ENCODE data around the gene ANAPC2.

The ANAPC2 gene

DNA sequence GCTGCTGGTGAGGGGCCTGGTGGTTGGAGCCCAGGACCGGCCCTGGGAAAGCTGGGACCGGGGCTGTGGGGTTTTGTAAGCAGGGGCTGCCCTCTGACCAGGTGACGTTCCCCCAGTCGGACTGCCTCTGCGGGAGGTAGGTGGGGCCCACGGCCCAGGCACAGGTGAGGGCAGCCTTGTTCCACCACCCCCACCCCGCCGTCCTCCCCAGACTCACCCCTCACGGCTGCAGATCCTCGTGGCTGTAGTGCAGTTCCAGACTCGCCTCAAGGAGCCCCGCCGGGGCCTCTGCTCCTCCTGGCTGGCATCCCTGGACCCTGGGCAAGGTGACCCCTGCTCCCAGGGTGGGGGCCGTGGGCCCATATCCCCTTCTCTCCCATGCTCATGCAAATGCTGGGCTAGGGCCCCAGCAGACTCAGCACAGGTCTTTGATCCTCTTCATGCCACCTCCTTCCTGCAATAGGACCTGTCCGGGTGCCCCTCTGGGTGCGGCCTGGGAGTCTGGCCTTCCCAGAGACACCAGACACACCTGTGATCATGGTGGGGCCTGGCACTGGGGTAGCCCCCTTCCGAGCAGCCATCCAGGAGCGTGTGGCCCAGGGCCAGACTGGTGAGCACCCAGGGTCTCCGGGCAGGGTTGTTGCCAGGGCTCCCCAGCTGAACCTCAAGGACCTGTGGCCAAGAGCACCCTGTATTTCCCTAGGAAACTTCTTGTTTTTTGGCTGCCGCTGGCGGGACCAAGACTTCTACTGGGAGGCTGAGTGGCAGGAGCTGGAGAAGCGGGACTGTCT lies 27.0 kb upstream of the ANAPC2 start:
- DNase-seq (ENCODE audit: low spot score), result no peak

DNA sequence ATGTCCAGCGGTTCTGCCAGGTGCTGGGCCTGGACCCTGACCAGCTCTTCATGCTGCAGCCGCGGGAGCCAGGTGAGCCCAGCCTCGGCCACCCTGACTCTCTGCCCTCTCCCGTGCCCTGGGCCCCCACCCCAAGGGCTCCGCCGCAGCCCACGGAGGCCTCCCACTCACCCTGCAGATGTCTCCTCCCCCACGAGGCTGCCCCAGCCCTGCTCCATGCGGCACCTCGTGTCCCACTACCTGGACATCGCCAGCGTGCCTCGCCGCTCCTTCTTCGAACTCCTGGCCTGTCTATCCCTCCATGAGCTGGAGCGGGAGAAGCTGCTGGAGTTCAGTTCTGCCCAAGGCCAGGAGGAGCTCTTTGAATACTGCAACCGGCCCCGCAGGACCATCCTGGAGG lies 26.3 kb upstream of the ANAPC2 start:
- no peak for DNase-seq (ENCODE audit: low spot score)

DNA sequence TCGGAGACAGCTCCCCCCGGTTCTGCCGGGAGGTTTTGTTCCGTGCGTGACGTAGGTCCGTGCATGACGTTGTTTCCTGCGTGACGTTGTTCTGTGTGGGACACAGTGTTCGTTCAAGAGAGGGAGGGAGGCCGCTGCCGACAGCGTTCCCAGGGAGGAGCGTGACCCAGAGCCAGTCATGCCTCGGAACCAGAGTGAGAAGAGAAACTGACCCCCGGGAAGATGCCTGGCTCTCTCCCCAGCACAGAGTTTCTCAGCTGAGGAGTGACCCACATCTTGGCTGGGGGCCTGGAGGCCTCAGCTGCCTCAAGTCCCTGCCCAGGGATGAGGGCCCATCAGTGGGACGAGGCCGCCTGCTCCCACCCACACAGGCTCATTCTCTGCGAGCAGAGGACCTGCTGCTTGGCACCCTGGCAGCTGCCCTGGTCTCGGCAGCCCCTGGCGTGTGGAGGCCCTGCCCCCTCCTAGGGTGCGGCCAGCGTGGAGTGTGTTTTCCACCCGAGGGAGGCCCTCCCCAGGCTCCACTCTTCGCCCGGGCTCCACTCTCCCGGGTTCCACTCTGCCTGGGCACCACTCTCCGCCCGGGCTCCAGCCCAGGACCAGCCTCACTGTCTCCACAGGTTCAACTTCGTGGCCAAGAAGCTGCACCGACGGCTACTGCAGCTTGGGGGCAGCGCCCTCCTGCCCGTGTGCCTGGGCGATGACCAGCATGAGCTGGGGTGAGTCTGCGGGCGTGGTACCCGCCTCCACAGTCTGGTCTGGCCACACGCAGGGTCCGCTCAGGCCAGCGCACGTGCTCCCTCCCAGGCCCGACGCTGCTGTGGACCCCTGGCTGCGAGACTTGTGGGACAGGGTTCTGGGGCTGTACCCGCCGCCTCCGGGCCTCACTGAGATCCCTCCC lies 25.1 kb upstream of the ANAPC2 start:
- DNase-seq (ENCODE audit: low spot score), result no peak

DNA sequence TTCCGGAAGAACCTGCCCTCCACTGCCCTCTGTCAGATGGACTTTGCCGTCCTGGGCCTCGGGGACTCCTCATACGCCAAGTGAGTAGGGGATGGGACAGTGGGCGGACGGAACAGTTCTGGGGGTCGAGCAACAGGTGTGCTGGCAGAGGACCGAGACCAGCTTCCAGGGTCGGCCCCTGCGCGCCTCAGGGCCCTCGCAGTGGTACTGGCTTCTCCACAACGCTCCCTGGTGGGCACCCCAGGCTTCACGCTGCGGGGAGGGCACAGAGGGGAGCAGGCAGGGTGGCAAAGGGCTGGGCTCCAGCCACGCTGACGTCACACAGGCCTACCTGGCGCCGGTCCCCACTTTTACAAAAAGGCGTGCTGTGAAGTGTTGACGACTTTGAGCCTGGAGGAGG lies 24.2 kb upstream of the ANAPC2 start:
- no peak for DNase-seq (ENCODE audit: low spot score)

DNA sequence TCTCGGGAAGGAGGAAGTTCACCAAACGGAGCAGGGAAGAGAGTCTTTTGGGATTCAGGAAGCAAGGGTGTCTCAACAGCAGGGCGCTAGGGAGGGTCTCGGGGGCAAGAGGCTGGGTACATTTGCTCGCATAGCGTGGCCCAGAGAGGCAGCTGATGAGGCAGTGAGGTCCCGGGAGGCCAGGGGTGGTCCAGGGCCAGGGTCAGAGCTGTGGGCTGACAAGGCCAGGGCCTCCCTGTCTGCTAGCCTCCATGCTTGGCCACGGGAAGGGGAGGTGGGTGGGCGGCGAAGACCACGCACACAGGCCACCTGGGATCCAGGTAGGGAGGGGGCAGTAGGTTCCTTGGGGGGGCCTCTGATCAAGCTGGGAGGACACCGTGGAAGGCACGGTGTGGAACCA lies 23.2 kb upstream of the ANAPC2 start:
- no peak for DNase-seq (ENCODE audit: low spot score)

DNA sequence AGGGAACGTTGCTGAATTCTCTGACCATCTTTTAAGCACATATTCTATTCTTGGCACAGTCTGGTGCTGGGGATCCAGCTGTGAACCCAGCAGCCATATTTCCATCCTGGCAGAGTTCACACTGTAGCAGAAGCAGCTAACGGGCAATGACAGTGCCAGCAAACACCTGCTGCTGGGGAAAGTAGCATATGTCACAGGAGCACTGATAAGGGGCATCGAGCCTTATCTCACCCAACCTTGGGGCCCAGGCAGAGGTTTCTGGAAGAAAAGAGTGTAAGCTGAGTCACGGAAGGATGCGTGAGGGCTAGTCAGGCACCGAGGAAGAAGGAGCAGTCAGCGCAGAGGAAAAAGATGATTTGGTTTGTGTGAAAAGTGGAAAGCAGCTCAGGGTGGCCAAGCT lies 18.2 kb upstream of the ANAPC2 start:
- no peak for DNase-seq (ENCODE audit: low spot score)

DNA sequence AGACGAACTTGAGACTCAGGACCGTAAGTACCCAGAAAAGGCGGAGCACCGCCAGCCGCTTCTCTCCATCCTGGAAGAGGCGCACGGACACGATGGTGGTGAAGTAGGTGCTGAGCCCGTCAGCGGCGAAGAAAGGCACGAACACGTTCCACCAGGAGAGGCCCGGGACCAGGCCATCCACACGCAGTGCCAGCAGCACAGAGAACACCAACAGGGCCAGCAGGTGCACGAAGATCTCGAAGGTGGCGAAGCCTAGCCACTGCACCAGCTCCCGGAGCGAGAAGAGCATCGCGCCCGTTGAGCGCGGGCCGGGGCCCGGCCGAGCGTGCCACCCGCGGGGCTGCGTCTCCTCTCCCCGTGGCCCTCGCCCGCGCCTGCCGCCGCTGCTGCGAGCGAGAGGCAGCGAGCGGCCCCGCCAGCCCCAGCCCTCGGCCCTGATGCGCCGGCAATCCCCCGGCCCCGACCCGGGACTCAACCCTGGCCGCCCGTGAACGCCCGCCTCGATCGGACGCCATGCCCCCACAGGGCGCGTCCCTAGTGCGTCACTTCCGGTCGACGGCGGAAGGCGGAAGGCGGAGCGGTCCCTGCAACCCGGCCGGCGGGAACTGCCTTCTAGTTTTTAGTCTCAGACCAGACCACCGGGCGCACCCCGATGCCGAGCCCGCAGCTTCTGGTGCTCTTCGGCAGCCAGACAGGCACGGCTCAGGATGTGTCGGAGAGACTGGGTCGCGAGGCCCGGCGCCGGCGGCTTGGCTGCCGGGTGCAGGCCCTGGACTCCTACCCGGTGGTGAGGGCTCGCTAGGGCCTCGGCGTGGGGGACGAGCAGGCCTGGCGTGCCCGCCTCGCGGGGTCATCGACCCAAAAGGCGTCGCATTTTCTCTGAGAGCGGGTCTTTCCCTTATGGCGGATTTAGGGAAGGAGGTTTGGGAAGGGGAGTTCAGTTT lies 17.0 kb upstream of the ANAPC2 start, which contains the start of the genes NDOR1 and TMEM203:
NDOR1 (plus strand) TSS at position 575 of the 944 bp plus-strand sequence; CDS start at position 653, 78 bp downstream.
TMEM203 (minus strand) TSS at position 523 of the 944 bp plus-strand sequence; CDS start at position 289, 234 bp downstream.
- peak; percentile 88 for DNase-seq (ENCODE audit: low spot score)

DNA sequence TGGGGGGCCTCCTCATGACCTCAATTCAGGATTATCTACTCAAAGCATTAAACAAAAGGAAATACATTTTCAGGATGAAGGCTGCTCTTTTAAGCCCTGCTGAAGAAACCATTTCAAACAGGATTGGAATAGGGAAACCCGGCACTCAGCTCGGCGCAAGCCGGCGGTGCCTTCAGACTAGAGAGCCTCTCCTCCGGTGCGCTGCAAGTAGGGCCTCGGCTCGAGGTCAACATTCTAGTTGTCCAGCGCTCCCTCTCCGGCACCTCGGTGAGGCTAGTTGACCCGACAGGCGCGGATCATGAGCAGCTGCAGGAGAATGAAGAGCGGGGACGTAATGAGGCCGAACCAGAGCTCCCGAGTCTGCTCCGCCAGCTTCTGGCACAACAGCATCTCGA lies 16.4 kb upstream of the ANAPC2 start:
- no peak for DNase-seq (ENCODE audit: low spot score)

DNA sequence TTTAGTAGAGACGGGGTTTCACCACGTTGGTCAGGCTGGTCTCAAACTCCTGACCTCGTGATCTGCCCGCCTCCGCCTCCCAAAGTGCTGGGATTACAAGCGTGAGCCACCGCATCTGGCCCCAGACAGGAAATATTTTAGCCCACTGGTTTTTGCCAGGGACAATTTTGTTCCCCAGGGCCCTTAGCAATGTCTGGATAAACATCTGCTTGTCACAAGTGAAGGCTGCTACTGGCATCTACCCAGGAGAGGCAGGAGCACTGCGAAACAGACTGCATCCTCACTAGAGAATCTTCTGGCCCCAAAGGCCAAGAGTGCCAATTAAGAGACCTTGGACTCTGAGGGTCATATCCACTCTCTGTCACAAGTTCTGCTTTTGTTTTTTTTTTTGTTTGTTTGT lies 14.6 kb upstream of the ANAPC2 start:
- DNase-seq (ENCODE audit: low spot score), result no peak

DNA sequence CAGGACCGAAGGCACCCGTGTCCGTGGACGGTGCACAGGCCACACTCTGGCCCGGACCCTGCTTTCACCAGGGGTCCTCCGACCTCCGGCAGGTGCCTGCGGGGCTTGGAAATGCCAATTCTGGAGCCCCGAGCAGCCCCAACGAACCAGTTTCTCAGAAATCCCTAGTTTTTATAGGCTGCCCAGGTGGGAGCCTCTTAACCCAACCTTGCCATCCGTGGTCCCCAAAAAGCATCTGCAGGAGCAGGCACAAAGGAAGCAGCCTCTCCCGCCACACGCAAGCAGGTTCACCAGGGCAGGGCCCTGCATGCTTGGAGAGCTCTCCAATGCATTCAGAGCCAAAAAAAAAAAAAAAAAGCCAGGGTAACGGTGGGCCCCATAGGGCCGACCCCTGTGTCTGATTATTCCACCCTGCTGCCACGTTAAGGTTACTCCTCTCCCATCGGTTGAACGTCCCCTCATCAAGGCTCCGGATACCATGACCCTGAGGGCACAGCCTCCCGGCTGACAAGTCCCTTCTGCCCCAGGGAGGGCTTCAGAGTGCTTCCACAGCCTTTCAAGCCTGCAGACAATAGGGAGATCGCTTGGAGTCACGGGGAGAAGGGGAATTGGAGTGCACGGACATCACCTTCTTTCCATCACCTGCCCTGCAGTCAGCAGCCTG lies 13.0 kb upstream of the ANAPC2 start:
- DNase-seq (ENCODE audit: low spot score), result no peak

DNA sequence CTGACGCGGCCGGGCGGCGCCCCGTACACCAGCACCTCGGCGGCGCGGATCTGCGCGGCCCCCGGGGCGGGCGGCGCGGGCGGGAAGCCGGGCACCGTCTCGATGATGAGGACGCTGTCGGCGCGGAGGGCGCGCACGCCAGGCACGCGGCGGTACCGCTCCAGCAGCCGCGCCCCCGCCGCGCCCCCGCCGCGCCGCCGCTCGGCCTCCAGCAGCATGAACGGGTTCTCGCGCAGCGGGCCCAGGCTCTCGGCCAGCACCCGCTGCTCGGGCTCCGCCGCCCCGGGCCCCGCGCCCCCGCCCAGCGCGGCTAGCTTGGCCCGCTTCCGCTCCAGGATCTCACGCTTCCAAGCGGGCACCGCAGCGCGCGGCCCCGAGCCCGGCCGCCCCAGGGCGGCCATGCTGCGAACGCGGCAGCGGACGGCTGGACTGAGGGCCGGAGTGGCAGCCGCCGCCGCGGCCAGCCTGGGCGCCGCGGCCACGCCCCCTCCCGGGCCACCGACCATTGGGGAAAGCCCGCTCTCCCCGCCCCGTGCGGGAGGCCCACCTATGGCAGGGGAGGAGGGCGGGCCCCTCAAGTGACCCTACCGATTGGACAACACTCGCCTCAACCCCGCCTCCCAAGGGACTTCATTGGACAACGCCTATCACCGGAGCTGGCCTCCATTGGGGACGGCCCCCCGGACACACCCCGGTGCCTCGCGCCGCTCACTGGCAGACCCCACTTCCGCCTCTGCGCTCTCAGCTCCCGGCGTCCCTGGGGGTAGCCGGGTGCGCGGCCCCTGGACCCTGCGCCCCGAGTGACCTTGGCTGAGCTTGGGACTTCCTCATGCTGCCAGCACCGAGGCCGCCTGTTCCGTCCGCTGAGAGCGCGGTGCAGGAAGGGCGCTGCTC lies 12.2 kb upstream of the ANAPC2 start, which contains the start of gene TPRN:
TPRN (minus strand) TSS at position 431 of the 894 bp plus-strand sequence; CDS start at position 401, 30 bp downstream.
- DNase-seq (ENCODE audit: low spot score), result peak; percentile 98

DNA sequence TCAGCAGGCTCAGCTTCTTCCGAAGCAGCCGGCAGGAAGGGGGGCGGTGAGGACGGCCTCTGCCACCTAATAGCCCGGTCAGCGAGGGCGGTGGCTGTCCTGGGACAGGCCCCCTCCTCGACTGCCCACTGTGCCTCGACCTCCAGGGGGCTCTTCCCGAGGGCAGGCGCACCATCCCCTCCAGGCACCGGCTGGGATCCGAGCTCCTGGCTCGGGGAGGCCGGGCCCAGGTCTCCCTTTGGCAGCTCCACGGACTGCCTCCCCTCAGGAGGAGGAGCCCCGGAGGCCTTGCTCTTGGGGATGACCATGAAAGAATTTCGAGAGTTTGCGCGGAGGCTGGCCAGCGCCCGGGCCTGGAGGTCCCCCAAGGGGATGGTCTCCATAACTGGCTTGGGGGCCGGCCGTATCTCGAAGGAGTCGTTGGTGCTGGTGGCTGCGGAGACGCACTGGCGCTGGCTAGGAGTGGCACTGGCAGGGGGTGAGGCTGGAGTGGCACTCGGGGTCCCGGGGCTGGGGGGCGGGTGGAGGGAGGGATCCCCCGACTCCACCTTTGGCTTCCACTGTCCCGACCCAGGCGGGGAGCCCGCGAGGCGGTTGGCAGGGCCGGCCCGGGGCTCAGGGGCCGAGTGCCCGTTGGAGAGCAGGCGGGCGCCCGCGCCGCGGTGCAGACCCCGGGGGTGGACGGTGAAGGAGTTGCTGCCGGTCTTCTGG lies 11.2 kb upstream of the ANAPC2 start:
- no peak for DNase-seq (ENCODE audit: low spot score)

DNA sequence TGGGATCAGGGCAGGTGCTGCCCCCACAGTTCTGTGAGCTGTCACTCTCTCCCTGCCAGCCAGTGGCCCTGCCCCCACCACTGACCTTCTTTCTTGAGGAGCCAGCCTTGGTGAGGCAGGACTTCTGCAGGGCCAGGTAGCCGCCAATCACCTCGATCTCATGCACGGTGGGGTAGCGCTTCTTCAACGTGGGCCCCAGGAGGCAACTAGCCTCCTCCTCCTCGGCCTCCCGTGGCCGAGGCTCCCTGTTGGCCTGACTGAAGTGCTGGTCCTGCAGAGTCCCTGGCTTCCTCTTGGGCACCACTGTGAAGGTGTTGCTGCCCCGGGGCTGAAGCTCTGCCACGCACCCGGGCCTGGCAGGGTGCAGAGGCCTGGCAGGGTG lies 10.5 kb upstream of the ANAPC2 start:
- DNase-seq (ENCODE audit: low spot score), result no peak

DNA sequence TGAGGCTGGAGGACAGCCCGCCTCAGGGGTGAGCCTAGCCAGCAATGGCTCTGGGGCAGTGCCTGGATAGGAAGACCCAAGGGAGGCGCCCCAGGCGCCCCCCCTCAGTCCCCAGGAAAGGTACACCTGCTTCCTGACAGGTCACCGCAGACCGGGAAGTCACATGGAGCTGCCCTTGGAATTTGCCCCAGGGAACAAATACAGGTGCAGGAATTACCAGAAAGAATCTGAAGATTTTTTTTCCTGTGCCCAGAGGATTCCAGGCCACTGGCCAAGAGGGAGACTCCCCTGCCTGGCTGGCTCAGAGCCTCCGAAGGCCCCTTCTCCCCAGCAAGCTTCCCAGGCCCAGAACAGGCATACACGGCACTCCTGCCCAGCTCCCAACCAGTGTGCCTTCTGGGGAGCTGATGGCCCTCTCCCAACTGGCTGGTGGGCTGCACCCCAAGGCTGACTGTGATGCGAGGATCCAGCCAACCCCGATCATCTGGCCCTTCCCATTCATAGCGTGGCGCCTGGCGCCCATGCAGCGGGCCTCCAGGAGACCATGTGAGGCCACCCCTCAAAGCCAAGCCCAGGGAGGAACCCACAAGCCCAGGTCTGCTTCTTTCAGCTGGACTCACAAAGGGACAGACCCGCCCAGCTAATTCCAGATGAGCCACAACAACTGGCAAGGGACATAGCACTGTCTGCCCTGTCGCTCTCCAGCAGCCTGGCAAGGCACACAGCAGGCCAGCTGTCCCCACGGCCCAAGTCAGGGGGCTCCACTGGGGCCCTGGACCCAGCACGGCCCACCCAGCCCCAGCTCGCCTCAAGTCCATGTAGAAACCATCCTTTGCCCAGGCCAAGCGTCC lies 9.9 kb upstream of the ANAPC2 start:
- no peak for DNase-seq (ENCODE audit: low spot score)

DNA sequence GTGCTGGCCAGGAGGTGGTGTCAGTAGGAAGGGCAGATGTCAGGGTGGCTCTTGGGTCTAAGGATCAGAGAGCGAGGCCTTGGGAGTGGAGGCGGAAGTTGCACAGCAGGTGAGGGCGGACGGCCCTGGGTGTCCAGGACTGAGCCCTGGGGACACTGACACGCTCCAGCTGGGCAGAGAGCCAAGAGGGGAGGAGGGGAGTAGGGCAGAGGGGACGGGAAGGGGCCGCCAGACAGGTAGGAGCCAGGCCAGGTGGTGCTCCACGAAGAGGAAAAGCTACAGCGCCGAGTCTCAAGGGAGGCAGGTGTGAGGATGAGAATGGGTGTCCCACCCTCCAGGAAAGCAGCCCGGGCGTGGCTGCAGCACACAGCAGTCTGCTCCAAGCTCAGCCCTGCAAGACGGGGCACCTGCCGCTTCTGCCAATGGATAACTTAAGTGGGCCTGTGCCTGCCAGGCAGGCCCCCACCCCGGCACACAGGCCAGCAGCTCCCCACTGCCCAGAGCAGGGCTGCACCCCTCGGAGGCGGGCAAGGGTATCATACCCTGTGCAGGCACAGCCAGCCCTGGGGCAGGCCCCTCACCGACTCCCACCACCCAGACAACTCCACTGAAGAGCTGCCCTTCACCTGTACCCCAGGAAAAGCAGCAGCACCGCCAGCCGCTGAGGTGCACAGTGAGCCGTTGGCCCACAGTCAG lies 7.3 kb upstream of the ANAPC2 start:
- DNase-seq (ENCODE audit: low spot score), result no peak

DNA sequence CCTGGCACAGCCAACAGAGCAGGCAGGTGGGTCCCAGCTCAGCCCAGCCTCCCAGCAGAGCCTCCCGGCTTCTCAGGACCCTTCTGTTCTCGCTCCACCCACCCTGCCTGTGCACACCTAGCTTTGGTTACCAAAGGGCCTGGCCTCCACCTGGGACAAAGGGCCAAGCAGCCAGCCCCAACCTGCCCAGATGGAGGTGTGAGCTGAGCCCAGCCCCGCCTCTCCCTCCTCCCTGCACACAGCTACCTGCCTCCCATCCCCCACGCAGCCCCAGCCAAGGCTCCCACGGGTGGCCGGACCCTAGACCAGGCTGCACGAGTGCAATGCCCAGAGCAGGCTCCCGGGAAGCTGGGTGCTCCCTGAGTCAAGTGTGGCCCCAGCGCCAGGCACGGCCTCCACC lies 6.5 kb upstream of the ANAPC2 start:
- no peak for DNase-seq (ENCODE audit: low spot score)

DNA sequence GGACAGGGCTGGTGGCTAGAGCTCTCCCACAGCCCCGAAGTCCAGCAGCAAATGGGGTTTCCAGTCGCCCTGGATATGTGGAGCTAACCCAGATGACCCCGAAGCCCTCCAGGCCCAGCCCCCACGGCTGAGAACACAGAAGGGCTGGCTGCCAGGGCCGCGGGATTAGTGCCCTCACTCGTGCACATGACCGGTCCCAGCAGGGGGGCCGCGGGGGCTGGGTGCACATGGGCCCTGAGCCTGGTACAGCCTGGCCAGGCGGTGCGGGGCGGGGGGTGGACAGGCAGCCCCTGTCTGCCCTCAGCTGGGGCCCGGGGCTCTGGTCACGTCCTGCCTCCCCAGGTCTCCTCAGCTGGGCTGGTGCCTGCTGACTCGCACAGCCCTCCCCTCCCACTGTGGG lies 6.0 kb upstream of the ANAPC2 start:
- no peak for DNase-seq (ENCODE audit: low spot score)

DNA sequence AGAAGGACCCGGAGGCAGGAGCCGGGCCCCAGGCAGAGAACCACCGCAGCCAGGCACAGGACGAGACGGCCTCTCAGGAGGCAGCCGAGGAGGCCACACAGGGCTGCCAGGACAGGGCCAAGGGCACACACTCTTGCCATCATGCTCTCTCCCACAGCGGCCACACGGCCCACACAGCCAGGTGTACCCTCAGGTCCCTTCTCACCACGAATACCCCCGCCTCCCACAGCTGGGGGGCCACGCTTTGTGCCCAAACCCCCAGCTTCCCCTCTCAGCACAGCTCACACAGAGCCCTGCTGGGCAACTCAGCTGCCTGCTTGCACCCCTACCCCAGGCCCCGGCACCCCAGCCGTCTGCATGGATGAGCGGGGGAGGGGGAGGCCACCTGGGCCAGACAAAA lies 5.4 kb upstream of the ANAPC2 start:
- no peak for DNase-seq (ENCODE audit: low spot score)
